Measurements from ENCODE around the gene TLE5.

DNA sequence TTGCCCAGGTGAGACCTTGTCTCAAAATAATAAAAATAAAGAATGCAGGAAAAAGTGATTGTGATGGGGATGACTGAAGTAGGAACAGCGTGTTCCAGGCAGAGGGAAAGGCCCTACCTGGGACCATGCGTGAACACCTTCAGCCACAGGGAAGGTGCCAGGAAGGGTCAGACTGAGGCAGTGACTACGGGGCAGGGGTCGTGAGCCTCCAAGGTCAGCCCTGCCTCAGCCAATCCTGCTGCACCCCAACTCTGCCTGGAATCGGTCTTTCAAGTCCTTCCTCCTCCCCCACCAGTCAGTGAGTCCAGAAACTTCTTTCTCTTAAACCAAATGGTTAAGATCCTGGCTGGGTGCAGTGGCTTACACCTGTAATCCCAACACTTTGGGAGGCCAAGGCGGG is 17.1 kb downstream of the TLE5 start:
- TF ChIP-seq OSR1 (CRISPR knock-in tag; IDR thresholded peaks at IDR 0.05) (no peak), ESRRG (CRISPR knock-in tag; IDR thresholded peaks at IDR 0.05) (no peak), ZFP30 (CRISPR knock-in tag; IDR thresholded peaks at IDR 0.05) (no peak), TOX (CRISPR knock-in tag; IDR thresholded peaks at IDR 0.05; ENCODE audit: borderline replicate concordance) (no peak), ZNF8 (CRISPR knock-in tag; IDR thresholded peaks at IDR 0.05) (no peak), GLIS3 (CRISPR knock-in tag; IDR thresholded peaks at IDR 0.05) (no peak)
- TF ChIP-seq, protein P1, sequence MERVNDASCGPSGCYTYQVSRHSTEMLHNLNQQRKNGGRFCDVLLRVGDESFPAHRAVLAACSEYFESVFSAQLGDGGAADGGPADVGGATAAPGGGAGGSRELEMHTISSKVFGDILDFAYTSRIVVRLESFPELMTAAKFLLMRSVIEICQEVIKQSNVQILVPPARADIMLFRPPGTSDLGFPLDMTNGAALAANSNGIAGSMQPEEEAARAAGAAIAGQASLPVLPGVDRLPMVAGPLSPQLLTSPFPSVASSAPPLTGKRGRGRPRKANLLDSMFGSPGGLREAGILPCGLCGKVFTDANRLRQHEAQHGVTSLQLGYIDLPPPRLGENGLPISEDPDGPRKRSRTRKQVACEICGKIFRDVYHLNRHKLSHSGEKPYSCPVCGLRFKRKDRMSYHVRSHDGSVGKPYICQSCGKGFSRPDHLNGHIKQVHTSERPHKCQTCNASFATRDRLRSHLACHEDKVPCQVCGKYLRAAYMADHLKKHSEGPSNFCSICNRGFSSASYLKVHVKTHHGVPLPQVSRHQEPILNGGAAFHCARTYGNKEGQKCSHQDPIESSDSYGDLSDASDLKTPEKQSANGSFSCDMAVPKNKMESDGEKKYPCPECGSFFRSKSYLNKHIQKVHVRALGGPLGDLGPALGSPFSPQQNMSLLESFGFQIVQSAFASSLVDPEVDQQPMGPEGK (CRISPR knock-in tag; IDR thresholded peaks at IDR 0.05; ENCODE audit: borderline replicate concordance), result no peak

Data from SK-N-SH treated with all-trans-retinoic acid at 6 μM for 48 hours (cell line).